HG03139 (cell line): ENCODE results near the gene GABPB1.

ENCODE experiments used
- ATAC-seq: cut with Tn5 transposase; IDR thresholded peaks from one replicate; pipeline ENCODE4 v1.9.1; 2021; ENCODE audit not compliant: unreplicated experiment

GABPB1 gene

GRCh38 chr15:50280271-50280670 lies 74.7 kb downstream of the GABPB1 start:
- no peak for ATAC-seq

- ATAC-seq: no peak
Observed at GRCh38 chr15:50278496-50278895, 76.5 kb downstream of the GABPB1 start.

- no peak for ATAC-seq
Observed at GRCh38 chr15:50277370-50277769, 77.6 kb downstream of the GABPB1 start.

DNA sequence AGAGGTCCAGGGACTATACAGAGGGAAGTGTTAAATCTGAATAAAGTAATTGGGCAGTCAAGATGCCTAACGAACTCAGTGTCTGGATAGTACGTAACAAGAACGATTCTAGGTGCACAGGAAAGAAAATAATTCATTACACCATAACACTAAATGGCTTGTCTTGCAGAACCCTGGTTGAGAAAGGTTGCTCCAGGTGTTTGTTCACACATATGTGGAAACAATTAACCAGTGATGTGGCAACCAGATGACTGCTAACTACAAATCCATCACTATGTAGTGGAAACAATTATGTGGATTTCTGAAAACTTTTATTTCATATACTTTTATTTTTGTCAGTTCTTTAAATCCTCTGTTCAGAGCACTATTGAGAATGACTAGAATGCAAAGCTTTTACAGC lies 79.1 kb downstream of the GABPB1 start:
- ATAC-seq: no peak

GRCh38 chr15:50275091-50275490 lies 79.9 kb downstream of the GABPB1 start:
- ATAC-seq: no peak

DNA sequence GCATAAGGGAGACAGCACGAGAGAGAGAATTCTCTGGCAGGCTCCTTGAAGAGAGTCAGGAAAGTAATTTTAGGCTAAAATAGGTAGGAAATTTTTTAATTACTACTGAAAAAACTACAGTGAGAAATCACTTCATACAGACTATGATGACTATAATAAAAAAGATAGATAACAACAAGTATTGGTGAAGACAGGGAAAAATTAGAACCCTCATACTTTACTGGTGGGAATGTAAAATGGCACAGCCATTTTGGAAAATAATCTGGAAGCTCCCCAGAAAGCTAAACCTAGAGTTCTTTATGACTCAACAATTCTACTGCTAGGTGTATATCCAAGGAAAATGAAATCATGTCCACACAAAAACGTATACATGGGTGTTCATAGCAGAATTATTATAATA lies 87.4 kb downstream of the GABPB1 start:
- ATAC-seq: no peak

GRCh38 chr15:50265620-50266019 lies 89.4 kb downstream of the GABPB1 start, which contains the start of gene HDC:
TSS of gene HDC (minus strand) at chr15:50265726. CDS start at chr15:50265623, 103 bp downstream.
- no peak for ATAC-seq

DNA sequence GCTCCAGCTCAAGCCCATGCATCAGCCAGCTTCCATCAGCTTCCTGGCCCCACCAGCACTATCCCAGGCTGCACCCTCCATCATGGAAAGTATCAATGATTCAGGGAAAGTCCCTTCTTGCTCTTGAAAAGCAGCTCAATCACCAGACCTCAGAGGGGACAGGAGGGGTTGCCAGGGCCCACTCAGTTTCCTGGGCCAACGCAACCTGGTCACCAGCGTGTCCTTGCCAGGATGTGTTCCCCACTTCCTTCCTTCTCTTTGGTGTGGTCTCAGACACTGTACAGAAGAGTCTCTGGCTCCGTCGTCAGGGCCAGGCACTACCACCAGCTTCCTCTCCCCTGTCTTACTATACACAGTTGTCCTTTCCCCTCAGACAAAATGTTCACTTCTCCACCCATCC lies 92.5 kb downstream of the GABPB1 start:
- no peak for ATAC-seq

GRCh38 chr15:50261981-50262380 lies 93.0 kb downstream of the GABPB1 start:
- no peak for ATAC-seq

GRCh38 chr15:50260969-50261496 lies 94.0 kb downstream of the GABPB1 start:
- peak; percentile 39 for ATAC-seq

DNA sequence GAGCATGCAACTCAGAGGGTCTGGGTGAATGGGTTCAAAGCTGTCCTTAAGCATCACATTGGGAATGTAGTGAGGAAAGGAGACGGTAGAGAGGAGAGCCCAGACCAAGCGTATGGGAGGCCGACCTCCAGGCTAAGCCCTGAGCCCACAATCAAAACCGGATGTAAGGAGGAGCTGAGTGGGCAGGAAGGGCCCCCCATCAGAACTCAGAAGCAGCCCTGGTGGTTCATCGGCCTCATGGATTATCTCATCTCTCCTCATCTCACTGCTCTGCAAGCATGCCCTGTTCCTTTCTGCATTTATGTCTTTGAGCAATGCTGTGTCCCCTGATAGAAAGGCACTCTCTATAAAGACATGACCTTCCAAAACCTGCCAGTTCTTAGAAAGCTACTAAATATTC lies 95.7 kb downstream of the GABPB1 start:
- ATAC-seq: no peak

- no peak for ATAC-seq
Observed at GRCh38 chr15:50257924-50258323, 97.1 kb downstream of the GABPB1 start.

DNA sequence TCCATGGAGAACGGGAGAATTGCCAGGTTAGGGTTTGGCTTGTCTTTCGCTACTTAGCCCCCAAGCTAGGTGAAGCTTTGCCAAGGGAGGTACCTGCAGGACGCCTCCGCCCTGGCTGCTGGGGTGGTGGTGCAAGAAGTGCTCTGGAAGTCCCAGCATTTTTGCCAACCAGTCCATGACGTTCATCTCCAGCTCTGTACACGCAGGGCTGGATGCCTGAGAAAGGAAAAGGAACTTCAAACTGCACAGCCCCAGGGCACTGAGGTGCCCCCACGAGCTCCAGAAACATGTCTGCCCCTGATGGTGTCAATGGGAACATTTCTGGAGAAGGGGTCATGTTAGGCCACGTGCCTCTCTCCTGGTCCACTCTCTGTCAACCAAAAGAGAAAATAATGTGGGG lies 97.7 kb downstream of the GABPB1 start:
- no peak for ATAC-seq

- ATAC-seq: no peak
Observed at GRCh38 chr15:50256188-50257041, 98.6 kb downstream of the GABPB1 start.

GRCh38 chr15:50252556-50252955 lies 102.4 kb downstream of the GABPB1 start:
- ATAC-seq: no peak

DNA sequence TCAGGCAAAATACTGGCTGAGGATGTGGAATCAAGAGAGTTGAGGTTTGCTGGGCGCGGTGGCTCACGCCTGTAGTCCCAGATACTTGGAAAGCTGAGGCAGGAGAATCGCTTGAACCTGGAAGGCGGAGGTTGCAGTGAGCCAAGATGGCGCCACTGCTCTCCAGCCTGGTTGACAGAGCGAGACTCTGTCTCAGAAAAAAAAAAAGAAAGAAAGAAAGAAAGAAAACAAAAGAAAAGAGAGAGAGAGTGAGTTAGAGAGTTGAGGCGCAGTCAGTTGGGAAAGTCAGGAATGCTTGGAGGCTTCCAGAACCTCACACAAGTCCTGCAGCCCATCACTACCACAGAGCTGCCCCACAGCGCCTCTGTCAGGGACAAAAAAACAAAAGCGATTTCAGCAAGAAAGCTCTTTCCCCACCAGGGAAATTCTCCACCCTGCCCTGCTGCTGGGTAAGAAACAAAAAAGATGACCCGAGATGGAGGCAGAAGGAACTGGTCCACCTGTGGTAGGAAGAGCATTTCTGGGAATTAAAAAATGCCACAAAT lies 103.3 kb downstream of the GABPB1 start:
- ATAC-seq: no peak

GRCh38 chr15:50250760-50251394 lies 104.1 kb downstream of the GABPB1 start:
- no peak for ATAC-seq

DNA sequence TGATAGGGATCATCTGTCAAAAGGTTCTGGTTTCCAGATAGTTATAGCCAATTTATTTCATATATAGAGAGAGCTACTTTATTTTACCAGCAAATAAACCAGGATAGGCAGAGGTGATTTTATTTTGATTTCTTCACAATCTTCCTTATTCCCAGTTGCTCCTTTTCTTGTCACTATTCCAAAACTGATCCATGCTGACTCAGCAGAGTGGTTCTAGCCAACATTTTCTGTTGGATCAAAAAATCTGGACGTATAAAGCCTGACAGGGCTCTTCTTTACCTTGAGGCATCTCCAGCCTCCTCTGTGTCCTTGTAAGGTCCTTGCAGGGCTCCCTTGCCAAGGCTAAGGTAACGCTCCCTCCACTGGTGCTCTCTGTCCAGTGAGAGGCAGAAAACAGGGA lies 105.3 kb downstream of the GABPB1 start:
- ATAC-seq: no peak

GRCh38 chr15:50248994-50249582 lies 105.9 kb downstream of the GABPB1 start:
- no peak for ATAC-seq

DNA sequence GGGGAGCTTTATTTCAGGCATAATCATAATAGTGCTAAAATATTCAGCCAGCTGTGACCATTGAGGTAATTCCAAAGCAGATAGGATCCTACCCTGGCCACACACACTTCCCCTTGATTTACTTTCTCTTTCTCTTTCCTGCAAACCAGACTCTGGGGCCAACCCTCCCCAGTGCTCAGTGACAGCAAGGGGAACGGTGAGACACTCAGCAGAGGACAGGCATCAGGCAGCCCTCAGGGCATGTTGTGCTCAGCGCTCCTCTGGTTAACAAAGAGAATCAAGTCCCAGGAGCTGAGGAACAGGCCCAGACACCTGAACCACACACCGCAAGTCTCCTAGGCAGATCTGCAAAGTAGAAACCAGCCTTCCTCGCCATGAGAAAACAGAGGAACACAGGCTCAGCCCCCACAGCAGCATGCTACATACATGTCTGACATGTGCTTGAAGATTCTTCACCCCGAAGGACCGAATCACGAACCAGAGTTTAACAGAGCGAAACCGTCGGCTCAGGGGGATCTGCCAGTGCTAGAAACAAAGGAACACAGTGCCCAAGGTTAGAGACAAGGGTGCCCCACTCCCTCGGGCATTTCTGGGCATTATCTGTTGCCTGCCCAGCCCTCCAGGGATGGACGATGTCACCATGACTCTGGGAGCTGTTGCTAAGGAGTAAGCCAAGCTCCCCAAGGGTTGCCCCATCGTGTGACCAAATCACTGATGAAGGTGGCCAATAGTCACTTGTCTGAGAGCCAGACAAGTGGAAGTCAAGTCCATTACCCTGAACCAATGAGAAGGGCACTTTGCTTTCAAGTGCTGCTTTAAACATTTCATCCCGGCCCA lies 107.0 kb downstream of the GABPB1 start:
- peak; percentile 99 for ATAC-seq

DNA sequence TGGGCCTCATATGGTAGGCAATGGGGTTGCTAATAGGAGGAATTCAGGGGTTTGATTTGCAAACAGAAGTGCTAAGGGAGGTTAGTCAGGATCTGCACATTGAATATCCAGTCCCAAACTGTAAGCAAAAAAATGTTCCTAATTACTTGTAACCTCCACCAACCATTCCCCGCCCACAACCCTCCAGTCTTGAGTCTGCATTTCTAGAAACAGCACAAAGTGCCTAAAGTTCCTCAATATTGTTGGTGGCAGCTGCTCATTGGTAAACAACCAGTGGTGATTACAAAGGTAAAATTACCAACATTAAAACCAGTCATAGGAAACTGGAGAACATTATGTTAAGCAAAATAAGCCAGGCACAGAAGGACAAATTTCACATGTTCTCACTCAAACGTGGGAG lies 108.4 kb downstream of the GABPB1 start:
- ATAC-seq: no peak
